HG03342 (cell line): ENCODE measurements around the gene PCBP3.

ENCODE experiments used
- ATAC-seq: cut with Tn5 transposase; IDR thresholded peaks from one replicate; pipeline ENCODE4 v1.9.1; 2021; ENCODE audit warnings: mild to moderate bottlenecking, moderate library complexity; ENCODE audit not compliant: unreplicated experiment

Gene PCBP3

GRCh38 chr21:45938811-45939520, 295.4 kb downstream of the PCBP3 start:
- no peak for ATAC-seq

DNA sequence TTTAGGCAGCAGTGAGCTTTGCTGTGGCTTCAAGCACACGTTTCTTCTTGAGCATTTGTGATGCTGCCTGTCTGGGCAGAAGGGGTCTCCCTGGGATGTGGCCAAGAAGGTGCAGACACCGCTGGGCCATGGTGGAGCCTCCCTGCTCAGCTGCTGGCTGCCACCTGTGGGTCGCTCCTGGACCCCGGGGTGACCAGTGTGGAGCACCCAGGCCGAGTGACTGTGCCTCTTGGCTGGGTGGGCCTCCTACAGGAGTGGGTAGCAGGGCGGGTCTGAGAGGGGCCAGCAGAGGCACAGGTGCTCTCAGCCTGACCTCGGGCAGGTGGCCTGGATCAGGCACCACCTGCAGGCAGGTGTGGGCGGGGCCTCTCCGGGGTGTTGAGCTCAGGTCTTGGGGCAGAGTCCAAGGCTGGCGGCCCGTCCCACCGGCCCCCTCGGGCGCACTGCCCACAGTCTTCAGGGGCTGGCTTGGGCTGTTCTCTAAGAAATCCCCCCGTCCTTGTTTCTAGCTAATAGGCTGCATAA, 296.1 kb downstream of the PCBP3 start:
- no peak for ATAC-seq

- ATAC-seq, result no peak
Measured at GRCh38 chr21:45940091-45940490, 296.6 kb downstream of the PCBP3 start.

DNA sequence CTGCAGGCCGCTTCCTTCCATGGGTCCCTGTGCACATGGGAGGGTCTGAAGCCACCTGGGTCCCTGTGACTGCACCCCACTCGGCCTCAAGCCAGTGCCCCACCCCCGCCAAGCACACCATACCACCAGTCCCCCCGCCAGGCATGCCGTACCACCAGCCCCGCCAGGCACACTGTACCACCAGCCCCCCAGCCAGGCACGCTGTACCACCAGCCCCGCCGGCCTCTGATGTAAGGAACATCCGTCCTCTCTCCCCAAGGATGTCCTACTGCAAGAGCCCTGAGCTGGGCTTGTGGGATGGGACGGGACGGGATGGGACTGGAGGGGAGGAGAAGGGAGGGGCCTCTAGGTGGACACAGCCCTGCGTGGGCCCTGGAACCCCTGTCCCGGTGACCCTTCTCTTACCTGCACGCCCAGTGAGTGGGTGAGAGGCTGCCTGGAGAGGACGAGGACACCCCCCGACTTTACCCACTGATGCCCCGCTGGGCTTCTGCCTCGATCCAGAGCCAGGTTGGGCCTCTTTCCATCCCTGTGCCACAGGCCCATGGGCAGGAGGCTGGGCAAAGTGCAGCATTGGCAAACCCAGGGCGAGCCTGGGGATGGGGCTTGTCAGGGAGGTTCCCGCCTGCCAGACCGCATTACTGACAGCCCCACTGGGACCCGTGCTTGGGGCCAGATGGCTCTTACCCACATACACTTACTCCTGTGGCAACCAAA, 297.3 kb downstream of the PCBP3 start:
- ATAC-seq, result no peak

DNA sequence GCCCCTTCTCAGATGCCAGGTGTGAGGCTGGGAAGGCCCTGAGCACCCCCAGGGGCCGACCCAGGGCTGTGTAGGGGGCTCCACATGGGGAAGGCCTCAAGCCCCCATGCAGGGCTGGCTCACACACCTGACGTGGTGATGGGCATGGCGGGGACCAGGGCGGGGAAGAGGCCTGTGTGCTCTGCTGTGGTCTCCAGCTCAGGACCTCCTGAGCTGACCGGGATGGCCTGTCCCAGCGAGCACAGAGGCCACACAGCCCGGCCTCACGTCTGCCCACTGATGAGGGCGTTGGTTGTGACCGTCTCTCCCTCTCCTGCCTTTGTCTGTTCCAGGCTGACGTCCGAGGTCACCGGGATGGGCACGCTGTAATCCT, 297.8 kb downstream of the PCBP3 start:
- ATAC-seq, result no peak

DNA sequence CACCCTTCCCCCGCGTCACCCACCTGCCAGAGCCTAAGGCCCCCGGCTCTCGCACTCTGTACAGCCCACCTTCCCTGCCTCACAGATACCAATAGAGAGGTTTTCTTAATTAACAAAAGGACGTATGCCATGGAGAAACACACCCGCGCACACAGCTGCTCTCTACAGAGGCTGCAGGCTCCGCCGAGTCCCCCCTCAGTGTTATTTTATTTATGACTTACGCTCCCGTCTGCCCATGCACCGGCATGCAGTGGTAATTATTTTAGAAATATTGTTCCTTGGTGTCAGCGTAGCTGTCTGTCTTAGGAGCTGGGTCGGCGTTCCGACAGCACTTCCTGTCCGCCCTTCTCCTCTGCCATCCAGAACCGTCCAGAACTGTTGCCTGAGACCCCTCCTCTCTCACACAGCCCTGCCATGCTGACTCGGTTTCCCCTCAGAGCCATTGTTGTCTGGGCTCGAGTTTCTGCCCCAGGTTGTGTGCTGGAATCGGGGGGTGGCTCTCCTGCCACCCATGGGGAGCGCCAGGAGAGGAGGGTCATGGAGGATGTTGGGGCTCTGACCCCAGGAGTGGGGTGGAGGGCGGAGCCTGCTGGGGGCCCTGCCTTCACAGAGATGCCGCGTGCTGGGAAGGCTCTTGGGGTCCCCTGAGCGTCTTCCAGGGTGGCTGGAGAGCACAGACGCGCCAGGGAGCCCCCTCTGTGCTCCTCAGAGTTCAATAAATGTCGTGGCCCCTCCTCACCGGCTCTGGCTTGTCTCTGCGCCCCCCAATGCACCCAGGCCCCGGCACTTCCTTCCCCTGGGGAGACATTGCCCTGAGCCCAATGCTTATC, 298.4 kb downstream of the PCBP3 start:
- no peak for ATAC-seq

GRCh38 chr21:45942755-45943629, 299.5 kb downstream of the PCBP3 start:
- no peak for ATAC-seq

GRCh38 chr21:45943630-45944540, 300.4 kb downstream of the PCBP3 start:
- no peak for ATAC-seq

- no peak for ATAC-seq
Measured at GRCh38 chr21:45944601-45945000, 301.1 kb downstream of the PCBP3 start.

DNA sequence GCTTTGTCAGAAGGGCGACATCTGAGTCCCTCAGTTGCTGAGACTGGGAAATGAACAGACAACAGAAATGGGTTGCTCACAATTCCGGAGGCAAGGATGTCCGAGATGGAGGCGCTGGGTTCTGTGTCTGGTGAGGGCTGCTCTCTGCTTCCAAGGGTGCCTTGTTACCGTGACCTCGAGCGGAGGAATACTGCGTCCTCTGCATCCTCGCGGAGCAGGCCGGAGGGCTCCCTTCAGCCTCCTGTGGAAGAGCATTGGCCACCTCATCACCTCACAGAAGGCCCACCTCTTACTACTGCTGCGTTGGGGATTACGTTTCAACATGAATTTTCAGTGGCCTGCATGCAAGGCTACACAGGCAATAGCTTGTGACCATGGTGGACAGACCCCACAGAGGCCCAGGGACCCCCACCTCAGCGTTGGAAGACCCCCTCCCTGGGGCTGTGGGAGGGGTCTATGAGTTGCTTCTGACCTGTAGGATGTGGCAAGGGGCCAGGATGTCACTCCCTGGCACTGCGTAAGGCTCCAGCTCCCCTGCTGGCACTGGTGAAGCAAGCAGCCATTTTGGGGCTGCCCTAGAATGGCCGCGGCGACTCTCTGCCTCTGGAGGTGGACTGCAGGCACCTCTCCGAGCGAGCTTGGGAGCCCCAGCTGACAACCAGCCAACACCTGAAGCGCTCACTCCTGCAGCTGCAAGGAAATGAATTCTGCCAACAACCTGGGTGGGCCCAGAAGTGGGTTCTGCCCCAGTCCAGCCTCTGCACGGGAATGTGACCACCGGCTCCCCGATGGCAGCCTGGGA, 301.7 kb downstream of the PCBP3 start:
- no peak for ATAC-seq

- ATAC-seq, result no peak
Measured at GRCh38 chr21:45945868-45946210, 302.3 kb downstream of the PCBP3 start.

GRCh38 chr21:45947296-45947695, 303.8 kb downstream of the PCBP3 start:
- no peak for ATAC-seq

DNA sequence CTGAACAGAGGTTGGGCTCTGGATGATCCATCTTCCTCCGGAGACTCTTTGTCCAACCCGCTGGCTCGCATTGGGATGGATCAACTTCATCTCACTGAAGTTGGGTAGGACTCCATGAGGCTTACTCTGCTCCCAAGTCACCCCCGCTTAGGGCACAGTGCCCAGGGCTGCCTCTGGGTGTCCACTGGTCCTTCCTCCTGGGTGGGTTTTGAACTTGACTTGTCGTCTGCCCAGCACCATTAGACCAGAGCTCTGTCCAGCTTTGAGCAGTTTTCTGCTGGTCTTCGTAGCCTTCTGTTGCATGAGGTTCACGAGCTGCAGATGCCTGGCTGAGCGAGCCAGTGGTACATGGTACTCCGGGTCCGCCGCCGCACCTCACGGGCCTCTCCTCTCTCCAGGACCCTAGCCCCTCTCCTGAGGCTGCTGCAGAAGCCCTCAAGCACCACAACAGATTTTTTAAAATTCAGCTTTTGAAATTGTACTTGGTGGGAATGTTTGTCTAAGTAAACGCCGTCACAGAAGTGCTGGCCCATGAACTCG, 304.3 kb downstream of the PCBP3 start:
- no peak for ATAC-seq

DNA sequence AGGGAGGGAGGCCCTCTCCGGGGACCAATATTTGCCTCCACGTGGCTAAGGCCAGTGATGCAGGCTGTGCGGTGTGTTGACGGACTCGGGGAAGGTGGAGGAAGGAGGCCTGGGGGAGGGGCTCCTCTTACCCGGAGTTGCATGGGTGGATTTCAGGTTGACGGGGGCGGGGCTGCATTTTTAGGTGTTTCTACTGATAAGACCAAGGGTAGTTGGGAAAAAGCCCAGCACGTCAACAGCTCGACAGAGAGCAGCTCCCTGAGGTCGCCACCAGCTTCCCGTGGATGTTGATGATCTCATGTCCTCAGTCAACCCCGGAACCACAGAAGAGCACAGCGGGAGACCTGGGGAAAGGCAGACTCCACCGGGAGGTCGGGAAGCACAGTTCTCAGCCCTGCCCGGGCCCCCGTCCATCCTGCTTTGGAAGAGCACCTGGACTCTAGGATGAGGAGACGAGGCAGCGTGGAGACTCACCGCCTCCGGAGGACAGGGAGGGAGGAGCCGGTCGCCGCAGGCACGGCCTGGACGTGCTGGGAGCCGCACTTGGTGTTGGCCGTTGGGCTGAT, 305.1 kb downstream of the PCBP3 start:
- no peak for ATAC-seq

GRCh38 chr21:45949928-45950739, 306.6 kb downstream of the PCBP3 start:
- ATAC-seq, result no peak

DNA sequence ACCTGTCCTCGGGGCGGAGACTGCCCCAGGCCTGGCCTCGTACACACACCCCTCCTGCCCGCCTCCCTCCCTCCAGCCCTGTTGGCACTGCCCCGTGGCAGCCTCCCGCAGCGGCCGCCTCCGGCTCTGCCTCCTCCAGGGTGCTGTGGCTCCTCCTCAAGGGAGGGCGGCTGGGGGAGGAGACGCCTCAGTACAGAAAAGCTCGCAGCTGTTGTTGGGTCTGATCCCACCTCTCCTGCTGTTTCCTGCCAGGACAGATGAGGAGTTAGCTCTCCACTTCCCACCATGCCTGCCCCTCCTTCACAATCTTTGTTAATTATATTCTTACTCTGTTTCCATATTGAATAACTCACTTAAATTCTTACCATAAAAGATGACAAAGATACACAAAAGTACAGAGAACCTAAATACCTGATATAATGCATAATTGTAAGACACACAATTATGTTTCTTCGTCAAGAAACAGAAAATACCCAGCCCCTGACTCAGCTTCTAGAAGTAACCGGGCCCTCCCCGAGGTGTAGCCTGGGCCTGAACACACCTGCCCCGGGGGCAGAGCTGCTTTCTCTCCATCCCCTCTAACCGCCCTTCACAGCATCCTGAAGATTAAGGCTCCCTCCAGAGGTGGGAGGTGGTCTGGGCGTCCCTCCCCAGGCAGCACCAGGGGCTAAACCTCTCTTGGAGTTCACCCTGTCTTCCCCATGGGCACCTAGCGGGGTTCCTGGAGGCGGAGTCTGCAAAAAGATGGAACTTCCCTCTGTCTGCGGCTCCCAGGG, 307.4 kb downstream of the PCBP3 start:
- no peak for ATAC-seq

DNA sequence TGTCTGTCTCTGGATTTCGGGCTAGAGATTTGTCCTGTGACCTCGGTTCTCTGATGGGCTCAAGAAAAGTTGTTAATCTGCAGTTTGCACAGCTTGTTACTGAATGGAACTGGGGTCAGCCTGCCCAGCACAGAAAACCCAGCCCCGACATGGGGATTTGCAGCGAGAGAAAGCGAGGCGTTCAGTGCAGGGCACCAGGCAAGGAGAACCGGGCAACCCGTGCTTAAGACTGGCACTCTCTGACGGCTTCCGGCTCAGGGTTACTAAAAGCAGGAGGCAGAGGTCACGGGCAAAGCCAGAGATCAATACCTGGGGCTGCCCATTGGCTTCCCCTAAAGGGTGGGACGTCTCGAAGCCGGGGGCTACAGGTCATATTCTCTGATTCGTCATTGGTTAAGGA, 308.2 kb downstream of the PCBP3 start:
- ATAC-seq, result no peak
